ENCODE data around the gene DHX36. TPM values are rescaled to one million over a fixed set of nuclear protein-coding genes. Genes with fewer than 3 reads are reported as not detected.

DHX36 gene
- total RNA-seq, 2 donors from 2014 or later: 90.0 to 97.3 TPM

GRCh38 chr3:154251610-154252009 is 72.7 kb downstream of the DHX36 start:
- Mint-ChIP-seq H3K9me3 (no peaks in the 10 kb centered on the region), H3K4me1 (peaks cover 25% of the 10 kb centered on the region), H3K27me3 (ENCODE audit: insufficient read depth) (no peaks in the 10 kb centered on the region), H3K36me3 (ENCODE audit: low read depth) (peaks cover 39% of the 10 kb centered on the region), H3K27ac (no peak overlapping the region), H3K4me3 (no peak overlapping the region)
- Histone ChIP-seq H3K9ac (ENCODE audit: extremely low read depth, low read length, poor library complexity, severe bottlenecking) (no peak overlapping the region), H3K36me3 (ENCODE audit: control insufficient read depth, insufficient read depth, low read length) (peaks cover 51% of the 10 kb centered on the region), H3K4me1 (ENCODE audit: control insufficient read depth, insufficient read depth, low read length) (peaks cover 4% of the 10 kb centered on the region), H3K9me3 (ENCODE audit: control insufficient read depth, low read length) (no peaks in the 10 kb centered on the region), H3K27me3 (ENCODE audit: control insufficient read depth, insufficient read depth, low read length, poor library complexity, severe bottlenecking) (no peaks in the 10 kb centered on the region), H3K27ac (ENCODE audit: low read depth, low read length) (no peak overlapping the region), H3K4me3 (ENCODE audit: low read length) (no peak overlapping the region)
- DNase-seq: no peak
- no peak for TF ChIP-seq CTCF (conservative IDR thresholded peaks at IDR 0.05)
- WGBS, 2 experiments (ENCODE audit: insufficient coverage in 1 of 2, insufficient read length in 1 of 2): 97 to 98% methylated on average over 3 of the region's 3 CpGs

- peaks cover 41% of the 10 kb centered on the region for H3K36me3 ChIP-seq (ENCODE audit: control insufficient read depth, insufficient read depth, low read length)
- H3K9ac ChIP-seq (ENCODE audit: extremely low read depth, low read length, poor library complexity, severe bottlenecking): no peak overlapping the region
- WGBS, 2 experiments (ENCODE audit: insufficient coverage in 1 of 2, insufficient read length in 1 of 2): 93 to 100% methylated on average over 1 to 4 of the region's 4 CpGs
- peaks cover 21% of the 10 kb centered on the region for H3K4me1 Mint-ChIP-seq
- no peak overlapping the region for H3K4me3 Mint-ChIP-seq
- H3K4me3 ChIP-seq (ENCODE audit: low read length): no peak overlapping the region
- H3K36me3 Mint-ChIP-seq (ENCODE audit: low read depth): peaks cover 37% of the 10 kb centered on the region
- H3K27ac ChIP-seq (ENCODE audit: low read depth, low read length): no peak overlapping the region
- no peak for DNase-seq
- H3K27ac Mint-ChIP-seq: no peak overlapping the region
- H3K27me3 ChIP-seq (ENCODE audit: control insufficient read depth, insufficient read depth, low read length, poor library complexity, severe bottlenecking): no peaks in the 10 kb centered on the region
- H3K27me3 Mint-ChIP-seq (ENCODE audit: insufficient read depth): no peaks in the 10 kb centered on the region
- H3K9me3 Mint-ChIP-seq: no peaks in the 10 kb centered on the region
- TF ChIP-seq CTCF (conservative IDR thresholded peaks at IDR 0.05): no peak
- no peaks in the 10 kb centered on the region for H3K9me3 ChIP-seq (ENCODE audit: control insufficient read depth, low read length)
- peaks cover 4% of the 10 kb centered on the region for H3K4me1 ChIP-seq (ENCODE audit: control insufficient read depth, insufficient read depth, low read length)
Measured at GRCh38 chr3:154250291-154250690, 74.0 kb downstream of the DHX36 start.

GRCh38 chr3:154247806-154248415 is 76.4 kb downstream of the DHX36 start:
- no peak overlapping the region for H3K4me3 Mint-ChIP-seq
- no peak for TF ChIP-seq CTCF (conservative IDR thresholded peaks at IDR 0.05)
- H3K9me3 ChIP-seq (ENCODE audit: control insufficient read depth, low read length): no peaks in the 10 kb centered on the region
- H3K27ac Mint-ChIP-seq: no peak overlapping the region
- H3K27me3 ChIP-seq (ENCODE audit: control insufficient read depth, insufficient read depth, low read length, poor library complexity, severe bottlenecking): no peaks in the 10 kb centered on the region
- H3K4me1 Mint-ChIP-seq: peaks cover 23% of the 10 kb centered on the region
- H3K9ac ChIP-seq (ENCODE audit: extremely low read depth, low read length, poor library complexity, severe bottlenecking): no peak overlapping the region
- peaks cover 4% of the 10 kb centered on the region for H3K4me1 ChIP-seq (ENCODE audit: control insufficient read depth, insufficient read depth, low read length)
- H3K9me3 Mint-ChIP-seq: no peaks in the 10 kb centered on the region
- H3K4me3 ChIP-seq (ENCODE audit: low read length): no peak overlapping the region
- peaks cover 27% of the 10 kb centered on the region for H3K36me3 ChIP-seq (ENCODE audit: control insufficient read depth, insufficient read depth, low read length)
- 89 to 100% methylated on average over 1 of the region's 2 CpGs for WGBS, 2 experiments (ENCODE audit: insufficient coverage in 1 of 2, insufficient read length in 1 of 2)
- H3K27ac ChIP-seq (ENCODE audit: low read depth, low read length): peak overlapping the region; percentile 98
- H3K27me3 Mint-ChIP-seq (ENCODE audit: insufficient read depth): no peaks in the 10 kb centered on the region
- H3K36me3 Mint-ChIP-seq (ENCODE audit: low read depth): peaks cover 24% of the 10 kb centered on the region
- DNase-seq: no peak

All from endodermal cell (in vitro differentiated cells).